Calu3 (cell line): ENCODE data around the gene MAP2K3. TPM values are rescaled to one million over a fixed set of nuclear protein-coding genes. Genes with fewer than 3 reads are reported as not detected.

Source experiments
- Bru-seq: library from RNA; stranded (reverse); fragments of 400-500 nt; gene quantifications from one replicate; lab custom pipeline; 2021; lab: Mats Ljungman, UMichigan
- BruChase-seq, 2 experiments: library from RNA; stranded (reverse); fragments of 400-500 nt; gene quantifications; one replicate each; lab custom pipeline; 2021; lab: Mats Ljungman, UMichigan
- BruUV-seq: library from RNA; stranded (reverse); fragments of 400-500 nt; replicated peaks from 2 replicates; lab custom pipeline; 2021; lab: Mats Ljungman, UMichigan
- CTCF ChIA-PET: fragments of 300-600 bp; sonication (Branson Sonifier 250); formaldehyde crosslinking; loops from one replicate; lab custom pipeline; 2022; ENCODE audit warnings: antibody characterized with exemption; lab: Charles Lee
- DNase-seq: peaks from one replicate; pipeline ENCODE4 v3.0.0; 2022
- H3K27ac Mint-ChIP-seq: one replicate; pipeline ENCODE4 v1.8.0; 2022; ENCODE audit warnings: mixed read lengths; ENCODE audit not compliant: unreplicated experiment
- H3K27me3 Mint-ChIP-seq: one replicate; pipeline ENCODE4 v1.8.0; 2022; ENCODE audit warnings: mixed read lengths; ENCODE audit not compliant: unreplicated experiment
- H3K36me3 Mint-ChIP-seq: one replicate; pipeline ENCODE4 v1.8.0; 2022; ENCODE audit warnings: mild to moderate bottlenecking, moderate library complexity, mixed read lengths; ENCODE audit not compliant: insufficient read depth, unreplicated experiment
- H3K4me1 Mint-ChIP-seq: one replicate; pipeline ENCODE4 v1.8.0; 2022; ENCODE audit warnings: mild to moderate bottlenecking, low read depth, mixed read lengths; ENCODE audit not compliant: unreplicated experiment
- H3K4me3 Mint-ChIP-seq: one replicate; pipeline ENCODE4 v1.8.0; 2022; ENCODE audit warnings: mild to moderate bottlenecking, low read depth, moderate library complexity, mixed read lengths; ENCODE audit not compliant: unreplicated experiment
- H3K9me3 Mint-ChIP-seq: one replicate; pipeline ENCODE4 v1.8.0; 2022; ENCODE audit warnings: low read depth, mixed read lengths; ENCODE audit not compliant: unreplicated experiment
- intact Hi-C: fragments of 100-400 bp; cut with micrococcal nuclease; formaldehyde crosslinking; loops from one replicate; pipeline ENCODE4 v1.10.0; 2022; ENCODE audit not compliant: unreplicated experiment
- long read RNA-seq: library from polyadenylated mRNA; stranded (forward); transcript quantifications from one replicate; pipeline ENCODE4 v2.0.0, GENCODE V29; 2022
- total RNA-seq: library from RNA; stranded (reverse); gene quantifications from 2 replicates; pipeline ENCODE4 v1.2.3, GENCODE V29; 2022
- TF ChIP-seq, protein P1 (sequence below): fragments of 200-600 bp; IDR thresholded peaks from one replicate; pipeline ENCODE4 v1.8.0; 2022; ENCODE audit warnings: antibody characterized with exemption; ENCODE audit not compliant: unreplicated experiment

MAP2K3 gene
- total RNA-seq (93.5 and 111 TPM in 2 replicates), Bru-seq, nascent RNA (percentile 90 among the genes with signal in this experiment), BruChase-seq, experiment 1, labeled RNA remaining after a 6-hour chase (percentile 88 among the genes with signal in this experiment), BruChase-seq, experiment 2, labeled RNA remaining after a 2-hour chase (percentile 85 among the genes with signal in this experiment)
- long read RNA-seq, transcript MAP2K3-205 (3 exons, 927 nt): minor isoform, 10 of 187 reads
- long read RNA-seq, transcript MAP2K3-204 (13 exons, 2,401 nt): minor isoform, 8 of 187 reads
- long read RNA-seq, transcript MAP2K3-202 (12 exons, 2,303 nt): major isoform, 127 of 187 reads
- long read RNA-seq, partial matches to known transcripts: 11 of 187 reads
- long read RNA-seq, other reads (novel, unspliced or antisense): 29 of 187 reads

DNA sequence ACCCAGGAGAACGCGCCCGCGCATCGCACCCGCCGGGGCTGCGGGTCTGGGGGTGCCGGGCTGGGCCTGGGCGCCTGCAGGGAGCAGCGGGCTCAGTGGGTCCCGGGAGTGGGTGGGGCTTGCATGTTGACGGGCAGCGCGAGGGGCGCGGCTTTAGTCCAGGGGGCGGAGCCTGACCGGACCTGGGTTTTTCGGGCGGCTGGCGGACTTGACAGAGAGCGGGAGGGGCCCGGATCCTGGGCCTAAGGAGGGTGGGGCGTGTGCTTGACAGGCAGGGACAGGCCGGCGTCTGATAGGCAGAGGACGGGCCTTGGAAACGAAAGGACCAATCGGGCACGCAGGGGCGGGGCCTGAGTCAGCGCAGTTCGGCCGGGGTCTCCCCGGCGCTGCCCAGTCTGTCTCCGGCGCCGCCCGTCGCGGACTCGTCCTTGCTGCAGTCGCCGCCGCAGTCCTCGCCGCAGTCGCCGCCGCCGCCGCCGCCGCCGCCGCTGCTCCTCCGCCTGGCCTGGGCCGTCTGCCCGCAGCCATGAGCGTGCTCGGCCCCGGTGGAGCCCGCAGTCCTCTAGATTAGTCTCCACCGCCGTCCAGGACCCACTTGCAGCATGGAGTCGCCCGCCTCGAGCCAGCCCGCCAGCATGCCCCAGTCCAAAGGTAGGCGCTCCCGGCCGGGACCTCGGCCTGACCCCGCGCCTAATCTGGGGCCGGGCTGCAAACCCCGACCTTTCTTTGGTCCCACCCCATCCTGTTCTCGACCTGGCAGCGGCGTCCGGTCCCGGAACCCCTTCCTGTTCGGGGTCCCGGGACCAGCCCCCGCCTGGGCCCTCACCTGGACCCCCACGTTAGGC lies at the start of gene MAP2K3:
Gene MAP2K3, plus strand, starts transcription at position 393 of the 845 bp plus-strand sequence. Its CDS starts 210 bp downstream, at position 603.
- no TSS peak for BruUV-seq
- TF ChIP-seq, protein P1, sequence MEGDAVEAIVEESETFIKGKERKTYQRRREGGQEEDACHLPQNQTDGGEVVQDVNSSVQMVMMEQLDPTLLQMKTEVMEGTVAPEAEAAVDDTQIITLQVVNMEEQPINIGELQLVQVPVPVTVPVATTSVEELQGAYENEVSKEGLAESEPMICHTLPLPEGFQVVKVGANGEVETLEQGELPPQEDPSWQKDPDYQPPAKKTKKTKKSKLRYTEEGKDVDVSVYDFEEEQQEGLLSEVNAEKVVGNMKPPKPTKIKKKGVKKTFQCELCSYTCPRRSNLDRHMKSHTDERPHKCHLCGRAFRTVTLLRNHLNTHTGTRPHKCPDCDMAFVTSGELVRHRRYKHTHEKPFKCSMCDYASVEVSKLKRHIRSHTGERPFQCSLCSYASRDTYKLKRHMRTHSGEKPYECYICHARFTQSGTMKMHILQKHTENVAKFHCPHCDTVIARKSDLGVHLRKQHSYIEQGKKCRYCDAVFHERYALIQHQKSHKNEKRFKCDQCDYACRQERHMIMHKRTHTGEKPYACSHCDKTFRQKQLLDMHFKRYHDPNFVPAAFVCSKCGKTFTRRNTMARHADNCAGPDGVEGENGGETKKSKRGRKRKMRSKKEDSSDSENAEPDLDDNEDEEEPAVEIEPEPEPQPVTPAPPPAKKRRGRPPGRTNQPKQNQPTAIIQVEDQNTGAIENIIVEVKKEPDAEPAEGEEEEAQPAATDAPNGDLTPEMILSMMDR: no peak
- intact Hi-C loops: loop anchor here (5.0 to 10.0 kb wide), 2 partner anchors 157 to 230 kb away; partner anchors contain the start of gene DHRS7B
- CTCF ChIA-PET: interaction anchor here (1.1 kb wide), 1 partner anchor 221 kb away, joined by 3 read pairs; no protein-coding TSS in a partner anchor
- Mint-ChIP-seq H3K9me3 (no peaks in the 10 kb centered on the region), H3K4me1 (peaks cover 36% of the 10 kb centered on the region), H3K27me3 (no peaks in the 10 kb centered on the region), H3K27ac (peak within 1 kb of the TSS; percentile 98), H3K36me3 (peaks cover 68% of the 10 kb centered on the region), H3K4me3 (peak within 1 kb of the TSS; percentile 89)
- DNase-seq: peak; percentile 96

DNA sequence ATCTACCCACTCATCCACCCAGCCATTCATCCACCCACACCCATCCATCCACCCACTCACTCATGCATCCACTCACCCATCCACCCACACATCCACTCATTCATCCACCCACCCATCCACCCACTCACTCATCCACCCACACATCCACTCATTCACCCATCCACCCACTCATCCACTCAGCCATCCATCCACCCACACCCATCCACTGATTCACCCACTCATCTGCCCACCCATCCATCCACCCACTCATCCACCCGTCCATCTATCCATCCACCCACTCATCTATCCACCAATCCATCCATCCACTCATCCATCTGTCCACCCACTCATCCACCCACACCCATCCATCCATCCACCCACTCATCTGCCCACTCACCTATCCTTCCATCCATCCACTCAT lies 48.6 kb upstream of the MAP2K3 start:
- no TSS peak for BruUV-seq
- peaks cover 2% of the 10 kb centered on the region for H3K9me3 Mint-ChIP-seq
- CTCF ChIA-PET: no interaction called here
- no peaks in the 10 kb centered on the region for H3K4me1 Mint-ChIP-seq
- H3K27ac Mint-ChIP-seq: no peak overlapping the region
- no peaks in the 10 kb centered on the region for H3K36me3 Mint-ChIP-seq
- H3K27me3 Mint-ChIP-seq: peaks cover 25% of the 10 kb centered on the region
- no peak overlapping the region for H3K4me3 Mint-ChIP-seq
- DNase-seq: no peak
- TF ChIP-seq, protein P1: no peak
- intact Hi-C loops: no loop called here

DNA sequence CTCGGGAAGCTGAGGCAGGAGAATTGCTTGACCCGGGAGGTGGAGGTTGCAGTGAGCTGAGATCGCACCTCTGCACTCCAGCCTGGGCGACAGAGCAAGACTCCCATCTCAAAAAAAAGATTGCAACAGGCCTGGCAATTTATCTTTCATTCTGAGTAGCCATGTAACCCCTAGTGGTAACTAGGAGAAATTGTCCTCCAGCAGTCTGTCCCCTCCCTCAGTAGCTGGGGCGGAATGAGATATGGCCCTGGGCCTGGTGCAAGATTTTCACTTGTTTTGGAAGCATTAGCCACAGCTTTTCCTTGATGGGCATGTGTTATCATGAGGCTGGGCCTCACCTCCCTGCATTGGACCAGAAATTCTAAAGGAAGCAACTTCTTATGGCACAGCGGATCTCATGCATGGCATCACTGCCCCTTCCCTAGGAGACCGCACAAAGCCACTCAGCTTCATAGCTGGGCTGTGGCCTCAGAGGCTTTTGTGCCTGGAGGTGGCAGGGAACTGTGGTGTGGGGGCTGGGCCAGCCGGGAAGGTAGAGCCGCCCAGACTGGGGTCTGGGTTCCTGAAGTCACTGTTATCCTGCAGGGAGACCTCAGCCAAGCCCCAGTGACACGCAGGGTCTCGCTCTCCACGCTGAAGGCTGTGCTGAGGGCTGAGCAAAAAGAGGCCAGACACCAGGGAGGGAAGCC lies 44.7 kb upstream of the MAP2K3 start:
- no peaks in the 10 kb centered on the region for H3K36me3 Mint-ChIP-seq
- no peak for DNase-seq

More for the DNA sequence above, 44.7 kb upstream of the MAP2K3 start:
- no TSS peak for BruUV-seq
- no peaks in the 10 kb centered on the region for H3K9me3 Mint-ChIP-seq
- intact Hi-C loops: no loop called here
- no peak overlapping the region for H3K27ac Mint-ChIP-seq
- no peak overlapping the region for H3K4me3 Mint-ChIP-seq
- CTCF ChIA-PET: no interaction called here
- TF ChIP-seq, protein P1: peak; percentile 19
- H3K27me3 Mint-ChIP-seq: peaks cover 25% of the 10 kb centered on the region
- H3K4me1 Mint-ChIP-seq: no peaks in the 10 kb centered on the region
